Esophagus muscularis mucosa (tissue), 3 donors: ENCODE results near the gene TIMM13.

Experiments used
- POLR2AphosphoS5 ChIP-seq, 2 donors: sonication (generic); formaldehyde crosslinking; IDR thresholded peaks; one replicate each; pipeline ENCODE4 v1.6.1; 2017; ENCODE audit warnings: antibody characterized with exemption in 2 of 2
- TF ChIP-seq, protein P1 (sequence below), 3 experiments: fragments of 200-600 bp in 2 of 3; fragments of 450-650 bp in 1 of 3; sonication (generic) in 2 of 3; IDR thresholded peaks; one replicate each; pipeline ENCODE4 v1.5.1; 2017 to 2019; ENCODE audit warnings: antibody characterized with exemption in 3 of 3, mild to moderate bottlenecking in 2 of 3, moderate library complexity in 1 of 3

DNA sequence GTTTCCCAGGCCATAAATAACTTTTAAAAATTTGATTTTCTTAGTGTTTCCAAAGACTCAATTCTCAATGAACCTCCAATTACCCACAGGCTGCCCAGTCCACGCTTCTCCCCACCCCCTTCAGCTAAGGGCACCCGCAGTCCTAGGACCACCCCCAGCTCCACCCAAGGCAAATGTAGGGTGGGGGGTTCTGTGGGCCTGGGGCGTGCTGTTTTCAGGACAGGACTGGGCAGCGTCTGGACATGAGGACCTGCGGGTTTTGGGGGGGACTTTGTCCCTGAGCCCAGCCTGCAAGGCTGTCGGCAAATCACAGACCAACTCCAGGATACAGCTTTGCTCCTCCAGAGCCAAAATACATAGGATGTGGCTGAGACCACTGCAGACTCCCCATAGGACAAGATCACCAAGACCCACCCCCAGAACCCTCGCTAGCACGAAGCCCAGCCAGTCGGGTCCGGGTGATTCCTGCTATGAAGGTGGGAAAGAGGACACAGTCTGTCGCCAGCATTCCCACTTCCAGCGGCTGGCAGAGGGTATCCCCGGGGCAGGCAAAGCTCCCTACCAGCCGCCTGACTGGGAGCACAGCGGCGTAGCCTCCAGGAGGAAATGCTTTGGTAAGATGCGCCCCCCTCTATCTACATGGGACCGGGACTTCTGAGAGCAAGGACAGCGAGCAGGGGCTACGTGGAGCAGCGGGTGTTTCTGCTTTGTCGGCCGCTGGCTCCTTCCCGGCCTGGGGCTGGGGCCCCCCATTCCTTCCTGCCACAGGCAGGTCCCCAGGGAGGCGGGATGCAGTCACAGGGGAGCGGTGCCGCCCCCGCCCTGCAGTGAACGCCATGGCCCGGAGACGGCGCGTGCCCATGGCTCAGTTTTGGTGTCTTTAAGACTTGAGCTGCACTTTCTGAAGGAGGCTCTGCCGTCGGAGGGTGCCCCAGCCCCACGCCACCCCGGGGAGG is 1.6 kb upstream of the TIMM13 start:
- TF ChIP-seq, protein P1, sequence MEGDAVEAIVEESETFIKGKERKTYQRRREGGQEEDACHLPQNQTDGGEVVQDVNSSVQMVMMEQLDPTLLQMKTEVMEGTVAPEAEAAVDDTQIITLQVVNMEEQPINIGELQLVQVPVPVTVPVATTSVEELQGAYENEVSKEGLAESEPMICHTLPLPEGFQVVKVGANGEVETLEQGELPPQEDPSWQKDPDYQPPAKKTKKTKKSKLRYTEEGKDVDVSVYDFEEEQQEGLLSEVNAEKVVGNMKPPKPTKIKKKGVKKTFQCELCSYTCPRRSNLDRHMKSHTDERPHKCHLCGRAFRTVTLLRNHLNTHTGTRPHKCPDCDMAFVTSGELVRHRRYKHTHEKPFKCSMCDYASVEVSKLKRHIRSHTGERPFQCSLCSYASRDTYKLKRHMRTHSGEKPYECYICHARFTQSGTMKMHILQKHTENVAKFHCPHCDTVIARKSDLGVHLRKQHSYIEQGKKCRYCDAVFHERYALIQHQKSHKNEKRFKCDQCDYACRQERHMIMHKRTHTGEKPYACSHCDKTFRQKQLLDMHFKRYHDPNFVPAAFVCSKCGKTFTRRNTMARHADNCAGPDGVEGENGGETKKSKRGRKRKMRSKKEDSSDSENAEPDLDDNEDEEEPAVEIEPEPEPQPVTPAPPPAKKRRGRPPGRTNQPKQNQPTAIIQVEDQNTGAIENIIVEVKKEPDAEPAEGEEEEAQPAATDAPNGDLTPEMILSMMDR (IDR thresholded peaks at IDR 0.05) = no peak
- TF ChIP-seq POLR2AphosphoS5 (IDR thresholded peaks at IDR 0.05) = no peak
